NCI-H510A (cell line): ENCODE measurements around the gene MMP23B.

Experiments used
- DNase-seq: peaks from one replicate; lab custom pipeline; 2025; lab: John Stamatoyannopoulos, UW

The MMP23B gene

DNA sequence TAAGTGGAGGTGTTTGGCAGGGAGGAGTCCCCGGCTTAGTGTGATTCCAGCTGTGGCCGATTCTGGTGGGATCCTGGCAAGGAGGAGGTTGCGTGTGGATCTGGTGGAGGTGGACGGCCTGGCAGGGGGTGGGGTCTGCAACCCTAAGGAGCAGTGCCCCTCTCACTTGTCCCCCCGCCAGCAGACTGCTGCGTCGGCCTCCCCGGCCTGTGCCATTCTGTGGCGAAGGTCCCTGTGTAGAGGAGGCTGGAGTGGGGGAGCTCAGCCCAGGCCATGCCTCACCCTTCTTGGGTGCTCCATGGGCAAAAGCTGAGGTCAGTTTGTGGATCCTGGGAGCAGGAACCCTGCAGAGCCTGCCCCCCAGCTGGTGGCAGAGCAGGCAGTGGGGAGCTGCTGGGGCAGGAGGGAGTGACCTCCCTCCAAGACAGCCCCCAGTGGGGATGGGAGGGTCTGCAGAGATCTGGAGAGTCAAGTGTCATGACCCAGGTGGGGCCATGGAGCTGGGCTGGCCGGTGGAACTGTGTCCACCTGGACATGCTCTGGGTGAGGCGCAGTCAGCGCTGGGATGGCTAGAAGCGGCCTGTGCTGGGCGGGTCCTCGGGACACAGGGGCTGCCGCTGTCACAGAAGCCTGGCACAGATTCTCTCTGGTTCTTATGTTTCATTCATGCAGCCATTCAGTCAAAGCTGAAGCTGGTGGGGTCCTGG is 11.4 kb upstream of the MMP23B start:
- DNase-seq = no peak

DNA sequence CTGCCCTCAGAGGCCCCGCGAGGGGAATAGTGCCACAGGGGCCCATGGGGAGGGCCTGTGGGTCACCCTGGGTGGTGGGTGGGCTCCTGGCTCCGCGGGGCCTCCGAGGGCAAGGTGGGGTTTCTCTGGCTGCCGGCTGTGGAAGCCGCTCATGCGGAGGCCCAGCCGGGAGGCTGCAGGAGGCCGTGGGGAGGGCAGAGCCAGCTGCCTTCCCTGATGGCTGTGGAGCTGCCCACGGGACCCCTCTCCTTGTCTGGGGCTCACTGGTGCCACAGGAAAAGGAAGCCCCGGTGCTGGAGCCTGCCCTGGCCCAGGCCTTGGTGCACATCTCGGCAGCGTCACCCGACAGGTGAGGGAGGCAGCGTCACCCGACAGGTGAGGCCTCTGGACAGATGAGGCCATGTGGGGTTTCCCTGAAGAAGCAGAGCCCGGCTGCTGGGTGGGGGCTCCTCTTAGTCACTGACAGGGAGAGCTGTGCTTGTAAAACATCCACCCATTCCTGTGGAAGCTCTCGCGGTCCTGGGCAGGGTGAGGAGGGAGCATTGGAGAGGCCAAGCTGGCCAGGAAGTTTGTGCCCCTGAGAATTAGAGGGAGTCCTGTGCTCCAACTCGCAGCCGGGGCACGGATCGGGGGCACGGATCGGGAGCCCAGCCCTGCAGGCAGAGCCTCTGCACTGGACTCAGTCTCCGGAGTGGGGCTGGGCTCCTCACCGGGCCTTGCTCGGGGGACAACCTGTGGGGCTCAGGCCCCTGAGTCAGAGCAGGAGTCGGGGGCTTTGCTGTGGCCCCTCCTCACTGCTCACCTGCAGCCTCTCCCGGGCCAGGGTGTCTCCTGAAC is 10.6 kb upstream of the MMP23B start:
- no peak for DNase-seq

DNA sequence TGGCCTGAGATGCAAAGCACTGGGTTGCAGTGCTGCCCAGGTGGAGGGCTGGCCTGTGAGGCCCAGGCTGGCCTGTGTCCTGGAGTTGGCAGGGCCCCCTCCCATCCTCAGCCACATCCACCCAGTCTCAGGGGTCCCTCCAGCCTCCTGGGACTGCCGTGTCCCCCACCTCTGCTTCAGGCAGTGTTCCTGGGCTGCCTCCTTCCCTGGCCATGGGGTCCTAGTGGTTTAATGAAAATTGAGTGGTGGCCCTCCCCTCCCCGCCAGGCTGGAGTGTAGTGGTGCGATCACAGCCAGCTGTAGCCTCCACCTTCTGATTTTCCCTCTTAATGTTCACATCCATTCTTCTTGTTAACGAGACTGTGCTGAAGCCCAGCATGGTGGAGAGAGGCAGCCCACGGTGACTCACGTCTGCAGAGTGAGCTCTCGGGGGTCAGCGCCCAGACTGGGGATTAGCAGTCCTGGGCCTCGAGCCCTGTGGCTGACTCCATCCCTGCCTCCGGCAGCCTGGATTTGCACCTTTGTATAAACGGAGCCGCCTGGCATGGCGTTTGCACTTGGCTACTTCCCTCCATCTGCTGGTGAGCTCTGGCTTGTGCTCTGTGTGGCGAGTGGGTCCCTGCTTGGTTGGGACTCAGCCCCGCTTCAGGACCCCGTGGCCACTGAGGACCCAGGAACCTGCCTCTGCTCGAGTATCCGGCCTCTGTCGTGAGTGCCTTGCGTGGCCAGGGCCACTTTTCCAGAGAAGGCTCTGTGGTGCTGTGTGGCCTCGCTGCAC is 9.8 kb upstream of the MMP23B start:
- DNase-seq = no peak

DNA sequence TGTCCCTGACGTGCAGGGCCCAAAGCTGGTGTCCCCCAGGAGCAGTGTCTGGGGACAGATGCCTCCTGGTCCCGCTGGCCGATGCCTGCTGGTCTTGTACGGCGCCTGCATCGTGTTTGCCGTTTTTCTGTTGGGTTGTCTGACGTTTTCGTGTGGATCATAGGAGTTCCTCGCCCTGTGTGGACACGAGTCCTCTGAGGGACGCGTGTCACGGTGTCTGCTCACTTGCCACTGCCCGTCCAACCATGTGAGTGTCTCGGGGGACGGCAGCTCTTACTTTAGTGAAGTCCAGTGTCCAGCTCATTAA is 9.2 kb upstream of the MMP23B start:
- DNase-seq = no peak

DNA sequence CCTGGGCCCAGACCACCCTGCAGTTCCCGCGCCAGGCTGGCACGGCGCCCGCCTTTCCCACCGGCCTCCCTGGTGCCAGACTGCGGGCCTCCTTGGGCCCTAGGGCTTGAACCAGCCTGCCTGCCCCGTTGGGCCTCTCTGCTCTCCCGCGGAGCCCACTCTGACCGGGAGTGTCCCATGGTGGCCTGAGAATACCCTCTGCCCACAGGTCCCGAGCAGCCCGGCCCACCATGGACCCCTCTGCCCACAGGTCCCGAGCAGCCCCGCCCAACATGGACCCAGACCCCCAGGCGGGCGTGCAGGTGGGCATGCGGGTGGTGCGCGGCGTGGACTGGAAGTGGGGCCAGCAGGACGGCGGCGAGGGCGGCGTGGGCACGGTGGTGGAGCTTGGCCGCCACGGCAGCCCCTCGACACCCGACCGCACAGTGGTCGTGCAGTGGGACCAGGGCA is 8.8 kb upstream of the MMP23B start:
- DNase-seq = no peak

DNA sequence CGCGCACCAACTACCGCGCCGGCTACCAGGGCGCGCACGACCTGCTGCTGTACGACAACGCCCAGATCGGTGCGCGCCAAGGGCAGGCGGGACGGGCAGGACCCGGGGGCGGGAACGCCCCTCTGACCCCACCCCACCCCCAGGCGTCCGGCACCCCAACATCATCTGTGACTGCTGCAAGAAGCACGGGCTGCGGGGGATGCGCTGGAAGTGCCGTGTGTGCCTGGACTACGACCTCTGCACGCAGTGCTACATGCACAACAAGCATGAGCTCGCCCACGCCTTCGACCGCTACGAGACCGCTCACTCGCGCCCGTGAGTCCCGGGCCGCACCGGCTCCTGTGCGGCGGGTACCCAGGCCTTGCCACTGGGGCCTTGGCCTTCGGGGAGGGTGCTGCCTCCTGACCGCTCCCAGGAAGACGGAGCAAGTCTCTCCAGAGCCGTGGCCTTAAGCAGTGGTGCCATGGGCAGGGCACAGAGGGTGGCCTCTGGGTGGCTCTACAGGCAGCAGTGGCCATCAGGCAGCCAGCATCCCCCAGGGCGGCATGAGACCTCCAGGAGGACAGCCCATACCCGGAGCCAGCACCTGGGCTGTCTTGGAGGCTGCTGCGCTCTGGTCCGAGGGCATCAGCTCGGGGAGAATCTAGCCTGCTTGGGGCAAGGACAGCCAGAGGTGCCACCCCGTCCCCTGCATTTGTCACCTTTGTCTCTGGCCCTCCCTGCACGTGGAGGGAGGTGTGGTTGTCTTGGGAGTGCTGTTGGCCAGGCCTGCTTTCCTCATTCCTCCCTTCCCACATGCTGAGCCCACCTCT is 8.1 kb upstream of the MMP23B start:
- DNase-seq = no peak

DNA sequence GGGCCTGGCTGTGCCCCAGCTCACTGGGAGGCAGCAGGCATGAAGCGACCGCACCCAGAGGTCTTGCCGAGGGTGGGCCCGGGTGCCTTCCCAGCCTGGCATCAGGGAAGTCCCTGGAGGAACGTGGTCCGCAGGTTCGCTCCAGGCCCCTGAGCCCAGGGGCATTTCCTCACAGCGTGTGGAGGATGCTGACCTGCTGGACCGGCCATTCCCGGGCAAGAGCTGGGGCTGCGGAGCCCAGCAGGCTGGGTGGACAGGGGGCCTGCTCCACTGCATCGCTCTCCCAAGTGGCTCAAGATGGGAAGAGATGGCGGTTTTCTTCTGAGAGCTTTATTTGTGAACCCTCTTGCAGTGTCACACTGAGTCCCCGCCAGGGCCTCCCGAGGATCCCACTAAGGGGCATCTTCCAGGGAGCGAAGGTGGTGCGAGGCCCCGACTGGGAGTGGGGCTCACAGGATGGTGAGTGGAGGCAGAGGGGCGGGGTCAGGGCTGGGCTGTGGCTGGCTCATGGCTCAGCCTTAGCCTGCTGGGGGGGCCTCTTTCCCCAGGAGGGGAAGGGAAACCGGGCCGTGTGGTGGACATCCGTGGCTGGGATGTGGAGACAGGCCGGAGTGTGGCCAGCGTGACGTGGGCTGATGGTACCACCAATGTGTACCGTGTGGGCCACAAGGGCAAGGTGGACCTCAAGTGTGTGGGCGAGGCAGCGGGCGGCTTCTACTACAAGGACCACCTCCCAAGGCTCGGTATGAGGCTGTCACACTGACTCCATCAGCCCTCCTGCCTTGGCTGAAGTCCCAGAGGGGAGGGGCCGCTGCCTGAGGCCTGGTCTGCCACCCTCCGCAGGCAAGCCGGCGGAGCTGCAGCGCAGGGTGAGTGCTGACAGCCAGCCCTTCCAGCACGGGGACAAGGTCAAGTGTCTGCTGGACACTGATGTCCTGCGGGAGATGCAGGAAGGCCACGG is 7.2 kb upstream of the MMP23B start:
- DNase-seq = no peak

DNA sequence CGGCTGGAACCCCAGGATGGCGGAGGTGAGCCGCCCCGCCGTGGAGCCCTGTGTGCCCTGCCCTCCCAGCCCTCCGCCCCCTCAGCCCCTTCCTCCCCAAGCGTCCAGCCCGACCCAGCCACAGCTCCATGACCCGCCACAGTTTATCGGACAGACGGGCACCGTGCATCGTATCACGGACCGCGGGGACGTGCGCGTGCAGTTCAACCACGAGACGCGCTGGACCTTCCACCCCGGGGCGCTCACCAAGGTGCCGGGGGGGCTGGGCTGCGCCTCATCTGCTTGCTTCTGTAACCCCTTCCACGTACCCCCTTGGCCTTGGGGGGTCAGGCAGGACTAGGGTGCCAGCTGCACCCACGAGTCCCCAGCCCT is 6.6 kb upstream of the MMP23B start:
- DNase-seq = no peak

DNA sequence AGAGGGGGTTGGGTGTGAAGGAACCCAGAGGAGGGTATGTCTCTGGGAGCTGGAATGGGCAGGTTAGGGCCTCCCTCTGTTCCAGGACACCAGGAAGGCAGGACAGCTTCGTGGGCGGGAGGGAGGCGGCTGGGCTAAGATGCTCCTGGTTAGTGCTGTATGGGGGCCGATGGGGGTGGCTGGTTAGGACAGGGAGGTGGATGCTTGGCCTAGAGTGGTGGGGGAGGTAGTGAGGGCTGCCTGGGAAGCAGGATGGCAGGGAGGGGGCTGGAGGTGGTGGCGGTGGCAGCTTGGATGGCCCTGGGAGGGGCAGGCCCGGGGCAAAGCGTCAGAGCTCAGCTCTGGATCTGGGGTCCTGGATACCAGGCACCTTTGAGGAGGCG is 6.2 kb upstream of the MMP23B start:
- no peak for DNase-seq

DNA sequence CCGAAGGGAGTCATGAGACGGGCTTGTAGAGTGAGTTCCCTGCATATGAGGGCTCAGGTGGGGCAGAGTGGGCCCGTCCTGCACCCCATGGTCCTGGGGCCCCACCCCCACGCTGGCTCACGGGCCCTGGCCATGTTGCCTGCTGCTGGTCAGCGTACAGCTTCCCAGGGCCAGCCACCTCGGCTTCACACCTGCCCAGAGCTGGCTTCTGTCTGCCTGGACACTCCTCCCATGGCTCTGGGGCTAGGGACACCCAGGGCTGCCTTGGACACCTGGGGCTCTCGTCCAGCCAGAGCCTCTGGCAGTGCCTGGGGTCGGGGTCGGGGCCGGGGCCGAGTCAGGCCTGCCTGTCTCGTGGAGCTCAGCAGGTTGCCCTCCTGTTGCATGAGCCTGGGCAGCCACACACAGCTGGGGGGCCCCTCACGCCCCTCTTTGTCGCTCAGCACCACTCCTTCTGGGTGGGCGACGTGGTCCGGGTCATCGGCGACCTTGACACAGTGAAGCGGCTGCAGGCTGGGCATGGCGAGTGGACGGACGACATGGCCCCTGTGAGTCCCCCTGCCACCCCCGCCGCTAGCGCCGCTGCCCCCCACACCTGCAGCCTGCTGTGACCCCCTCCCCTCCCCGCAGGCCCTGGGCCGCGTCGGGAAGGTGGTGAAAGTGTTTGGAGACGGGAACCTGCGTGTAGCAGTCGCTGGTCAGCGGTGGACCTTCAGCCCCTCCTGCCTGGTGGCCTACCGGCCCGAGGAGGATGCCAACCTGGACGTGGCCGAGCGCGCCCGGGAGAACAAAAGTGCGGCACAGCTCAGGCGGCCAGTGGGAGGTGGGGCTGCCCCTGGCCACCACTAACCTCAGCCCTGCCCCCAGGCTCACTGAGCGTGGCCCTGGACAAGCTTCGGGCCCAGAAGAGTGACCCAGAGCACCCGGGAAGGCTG is 5.5 kb upstream of the MMP23B start:
- no peak for DNase-seq

DNA sequence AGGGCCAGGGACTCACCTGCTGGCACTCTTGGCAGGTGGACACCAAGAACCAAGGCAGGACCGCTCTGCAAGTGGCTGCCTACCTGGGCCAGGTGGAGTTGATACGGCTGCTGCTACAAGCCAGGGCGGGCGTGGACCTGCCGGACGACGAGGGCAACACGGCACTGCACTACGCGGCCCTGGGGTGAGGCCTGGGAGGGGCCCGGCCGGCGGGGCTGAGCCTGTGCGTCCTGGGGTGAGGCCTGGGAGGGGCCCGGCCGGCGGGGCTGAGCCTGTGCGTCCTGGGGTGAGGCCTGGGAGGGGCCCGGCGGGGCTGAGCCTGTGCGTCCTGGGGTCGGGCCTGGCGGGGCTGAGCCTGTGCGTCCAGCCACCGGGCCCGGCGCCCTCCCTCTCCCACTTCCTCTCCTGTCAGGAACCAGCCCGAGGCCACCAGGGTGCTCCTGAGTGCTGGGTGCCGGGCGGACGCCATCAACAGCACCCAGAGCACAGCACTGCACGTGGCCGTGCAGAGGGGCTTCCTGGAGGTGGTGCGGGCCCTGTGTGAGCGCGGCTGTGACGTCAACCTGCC is 4.6 kb upstream of the MMP23B start:
- DNase-seq = no peak

DNA sequence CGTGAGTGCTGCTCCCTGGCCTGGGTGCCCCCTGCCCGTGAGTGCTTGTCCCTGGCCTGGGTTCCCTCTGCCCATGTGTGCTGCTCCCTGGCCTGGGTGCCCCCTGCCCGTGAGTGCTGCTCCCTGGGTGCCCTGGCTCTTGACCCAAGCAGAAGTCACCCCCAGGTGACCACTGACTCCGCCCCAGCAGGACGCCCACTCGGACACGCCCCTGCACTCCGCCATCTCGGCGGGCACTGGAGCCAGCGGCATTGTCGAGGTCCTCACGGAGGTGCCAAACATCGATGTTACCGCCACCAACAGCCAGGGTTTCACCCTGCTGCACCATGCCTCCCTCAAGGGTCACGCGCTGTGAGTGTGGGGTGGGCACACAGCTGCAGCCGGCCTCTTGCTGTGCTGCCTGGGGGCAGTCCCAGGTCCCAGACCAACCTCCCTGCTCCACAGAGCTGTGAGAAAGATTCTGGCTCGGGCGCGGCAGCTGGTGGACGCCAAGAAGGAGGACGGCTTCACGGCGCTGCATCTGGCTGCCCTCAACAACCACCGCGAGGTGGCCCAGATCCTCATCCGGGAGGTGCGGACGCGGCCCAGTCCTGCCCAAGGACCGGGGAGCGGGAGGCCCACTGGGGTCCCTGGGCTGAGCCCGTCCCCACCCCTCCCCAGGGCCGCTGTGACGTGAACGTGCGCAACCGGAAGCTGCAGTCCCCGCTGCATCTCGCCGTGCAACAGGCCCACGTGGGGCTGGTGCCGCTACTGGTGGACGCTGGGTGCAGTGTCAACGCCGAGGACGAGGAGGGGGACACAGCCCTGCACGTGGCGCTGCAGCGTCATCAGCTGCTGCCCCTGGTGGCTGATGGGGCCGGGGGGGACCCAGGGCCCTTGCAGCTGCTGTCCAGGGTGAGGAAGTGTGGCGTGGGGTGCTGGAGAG is 3.9 kb upstream of the MMP23B start:
- no peak for DNase-seq

DNA sequence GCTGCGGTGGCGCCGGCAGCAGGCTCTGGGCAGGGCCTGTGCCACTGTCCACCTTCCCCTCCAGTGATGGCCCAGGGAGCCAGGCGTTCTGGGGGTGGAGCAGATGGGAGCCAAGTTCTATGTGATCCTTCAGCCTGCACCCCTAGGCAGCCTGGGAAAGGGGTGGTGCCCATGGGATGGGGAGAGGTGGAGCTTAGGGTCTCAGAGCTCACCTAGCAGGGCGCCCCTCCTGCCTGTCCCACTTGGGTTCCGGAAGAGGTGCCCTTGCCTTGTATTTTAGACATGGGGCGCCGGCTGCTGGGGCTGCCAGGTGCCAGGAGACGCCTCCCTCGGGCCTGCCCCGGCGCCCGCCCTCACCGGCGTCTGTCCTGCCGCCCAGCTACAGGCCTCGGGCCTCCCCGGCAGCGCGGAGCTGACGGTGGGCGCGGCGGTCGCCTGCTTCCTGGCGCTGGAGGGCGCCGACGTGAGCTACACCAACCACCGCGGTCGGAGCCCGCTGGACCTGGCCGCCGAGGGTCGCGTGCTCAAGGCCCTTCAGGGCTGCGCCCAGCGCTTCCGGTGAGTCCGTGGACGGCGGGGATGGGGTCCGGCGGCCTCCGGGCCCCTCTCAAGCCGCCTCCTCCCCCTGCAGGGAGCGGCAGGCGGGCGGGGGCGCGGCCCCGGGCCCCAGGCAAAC is 3.1 kb upstream of the MMP23B start:
- no peak for DNase-seq

DNA sequence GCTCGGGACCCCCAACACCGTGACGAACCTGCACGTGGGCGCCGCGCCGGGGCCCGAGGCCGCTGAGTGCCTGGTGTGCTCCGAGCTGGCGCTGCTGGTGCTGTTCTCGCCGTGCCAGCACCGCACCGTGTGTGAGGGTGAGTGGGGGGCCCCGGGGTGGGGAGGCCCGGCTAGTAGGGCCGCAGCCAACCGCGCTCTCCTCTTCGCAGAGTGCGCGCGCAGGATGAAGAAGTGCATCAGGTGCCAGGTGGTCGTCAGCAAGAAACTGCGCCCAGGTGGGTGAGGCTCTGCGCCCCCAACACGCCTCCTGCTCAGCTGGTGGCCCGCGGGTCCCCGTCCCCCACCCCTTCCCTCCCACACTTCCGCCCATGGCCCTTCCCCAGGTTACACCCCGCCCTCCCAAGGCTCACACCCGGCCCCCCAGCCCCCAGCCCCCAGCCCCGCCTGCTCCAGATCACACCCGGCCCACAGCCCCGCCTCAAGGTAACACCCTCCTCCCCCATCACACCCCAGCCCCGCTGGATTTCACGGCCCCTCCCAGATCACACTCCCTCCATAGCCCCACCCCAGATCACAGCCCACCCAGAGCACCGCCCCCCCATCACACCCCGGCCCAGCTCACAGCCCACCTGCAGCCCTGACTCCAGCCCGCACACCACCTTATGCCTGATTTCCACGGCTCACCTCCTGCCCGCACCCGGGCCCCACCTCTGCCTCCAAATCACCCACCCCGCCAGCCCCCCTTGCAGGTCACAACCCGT is 2.4 kb upstream of the MMP23B start:
- DNase-seq = no peak

DNA sequence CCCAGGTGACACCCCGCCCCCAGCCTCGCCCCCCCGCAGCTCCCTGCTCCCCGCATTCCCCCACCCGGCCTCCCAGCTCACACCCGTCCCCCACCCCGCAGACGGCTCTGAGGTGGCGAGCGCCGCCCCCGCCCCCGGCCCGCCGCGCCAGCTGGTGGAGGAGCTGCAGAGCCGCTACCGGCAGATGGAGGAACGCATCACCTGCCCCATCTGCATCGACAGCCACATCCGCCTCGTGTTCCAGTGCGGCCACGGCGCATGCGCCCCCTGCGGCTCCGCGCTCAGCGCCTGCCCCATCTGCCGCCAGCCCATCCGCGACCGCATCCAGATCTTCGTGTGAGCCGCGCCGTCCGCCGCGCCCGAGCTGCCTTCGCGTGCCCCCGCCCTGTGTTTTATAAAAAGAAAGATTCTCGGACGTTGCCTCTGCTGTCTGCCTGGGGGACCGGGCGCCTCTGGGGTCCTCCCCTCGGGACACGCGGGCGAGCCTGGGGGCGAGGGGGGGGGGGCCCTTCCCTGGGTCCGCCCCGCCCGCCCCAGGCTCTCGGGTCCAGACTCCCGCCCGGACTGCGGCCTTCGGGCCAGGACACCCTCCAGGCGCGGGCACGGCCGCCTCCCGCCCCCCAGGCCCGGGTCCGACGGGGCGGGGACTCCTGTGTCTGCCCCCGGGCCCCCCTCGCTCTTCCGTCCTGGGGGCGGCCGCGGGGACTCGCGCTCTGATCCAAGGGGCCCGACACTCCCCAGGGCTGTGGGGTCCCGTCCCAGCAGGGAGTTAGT is 1.6 kb upstream of the MMP23B start:
- DNase-seq = peak; percentile 91
